DMS53 treated with DMSO at 0.1 percent for 48 hours (cell line): ENCODE measurements around the gene DHDDS.
"Not testable (repeated sequence)": the region's sequence is repeated elsewhere in the genome, so short reads cannot be mapped to it uniquely, and the experiment has no call there.

Experiments
- DNase-seq: peaks from one replicate; lab custom pipeline; 2025; ENCODE audit not compliant: unreplicated experiment; lab: John Stamatoyannopoulos, UW

DHDDS gene

DNA sequence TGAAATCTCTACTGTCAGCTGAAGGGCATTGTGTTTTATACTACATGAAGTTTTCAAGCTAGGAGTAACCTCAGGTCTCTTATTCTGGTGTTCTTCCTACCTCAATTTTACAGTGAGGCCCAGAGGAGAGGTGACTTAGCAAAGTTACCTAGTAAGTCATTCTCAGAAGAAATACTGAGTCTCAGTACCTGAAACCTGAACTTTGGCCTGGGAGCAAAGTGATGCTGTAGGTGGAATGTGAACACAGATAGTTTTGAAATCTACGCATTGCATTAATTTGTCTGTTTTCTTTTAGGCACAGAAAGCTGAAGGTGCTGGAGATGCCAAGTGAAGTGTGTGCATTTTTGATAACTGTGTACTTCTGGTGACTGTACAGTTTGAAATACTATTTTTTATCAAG, 42.7 kb downstream of the DHDDS start:
- DNase-seq = no peak

GRCh38 chr1:26475989-26476388, 43.9 kb downstream of the DHDDS start:
- DNase-seq = no peak

DNA sequence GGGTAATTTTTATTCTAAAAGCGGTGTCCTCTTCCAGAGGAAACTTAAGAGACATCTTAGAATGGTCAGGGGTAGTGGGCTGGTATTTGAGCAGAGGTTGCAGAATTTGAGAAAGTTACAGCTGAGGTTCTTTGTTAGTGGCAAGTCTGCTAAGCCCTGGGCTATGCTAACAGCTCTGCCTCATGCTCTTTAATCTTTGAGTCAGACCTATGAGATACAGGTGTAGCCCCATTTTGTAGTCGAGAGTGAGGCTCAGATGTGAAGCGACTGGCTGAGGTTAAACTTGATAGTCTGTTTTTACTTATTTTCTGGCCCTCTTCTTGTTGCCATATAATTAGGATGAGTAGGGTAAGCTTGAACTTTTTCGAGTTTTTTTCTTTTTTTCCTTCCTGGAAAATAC, 44.8 kb downstream of the DHDDS start:
- no peak for DNase-seq

GRCh38 chr1:26477446-26478152, 45.5 kb downstream of the DHDDS start:
- DNase-seq = no peak

GRCh38 chr1:26478159-26478558, 46.0 kb downstream of the DHDDS start:
- DNase-seq = no peak

- no peak for DNase-seq
Measured at GRCh38 chr1:26478988-26479387, 46.9 kb downstream of the DHDDS start.

DNA sequence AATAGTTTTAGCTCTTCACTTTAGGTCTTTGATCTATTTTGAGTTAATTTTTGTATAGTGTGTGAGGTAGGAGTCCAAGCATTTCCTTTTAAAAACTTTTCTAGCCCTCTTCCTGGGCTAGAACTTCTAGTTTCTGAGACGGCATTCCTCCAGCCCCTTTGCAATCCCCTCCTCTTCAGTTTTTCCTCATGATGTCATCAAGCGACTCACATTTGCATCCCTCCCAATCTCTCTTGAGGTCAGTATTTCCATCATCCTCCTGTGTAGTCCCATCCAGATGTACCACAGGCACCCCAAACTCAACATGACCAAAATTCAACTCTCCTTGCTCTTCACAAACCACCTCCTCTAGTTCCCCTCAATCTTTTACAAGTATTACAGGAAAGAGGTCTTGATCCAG, 50.8 kb downstream of the DHDDS start:
- DNase-seq = no peak

GRCh38 chr1:26483980-26484379, 51.9 kb downstream of the DHDDS start:
- no peak for DNase-seq

DNA sequence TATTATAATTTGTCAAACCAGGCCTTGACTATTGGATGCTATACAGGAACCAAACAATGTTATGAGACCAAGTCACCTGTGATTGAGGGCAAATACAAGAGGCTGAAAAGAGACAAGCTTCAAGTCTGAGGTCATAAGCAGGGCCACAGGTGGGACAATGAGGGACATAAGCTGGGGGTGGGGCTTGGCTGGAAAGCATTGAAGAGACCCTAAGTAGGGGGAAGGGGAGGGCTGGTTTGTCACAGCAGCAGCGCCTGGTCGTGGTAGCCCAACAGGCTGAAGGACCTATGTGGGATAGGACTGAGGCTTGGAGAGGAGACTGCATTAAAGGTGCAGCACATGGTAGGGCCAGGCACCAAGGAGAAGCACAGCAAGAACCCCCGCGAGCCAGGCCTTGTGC, 58.0 kb downstream of the DHDDS start:
- no peak for DNase-seq

GRCh38 chr1:26493267-26493666, 61.1 kb downstream of the DHDDS start:
- DNase-seq = no peak

GRCh38 chr1:26493938-26494337, 61.8 kb downstream of the DHDDS start:
- no peak for DNase-seq

- no peak for DNase-seq
Measured at GRCh38 chr1:26496861-26497260, 64.7 kb downstream of the DHDDS start.

- DNase-seq = no peak
Measured at GRCh38 chr1:26498894-26499293, 66.8 kb downstream of the DHDDS start.

DNA sequence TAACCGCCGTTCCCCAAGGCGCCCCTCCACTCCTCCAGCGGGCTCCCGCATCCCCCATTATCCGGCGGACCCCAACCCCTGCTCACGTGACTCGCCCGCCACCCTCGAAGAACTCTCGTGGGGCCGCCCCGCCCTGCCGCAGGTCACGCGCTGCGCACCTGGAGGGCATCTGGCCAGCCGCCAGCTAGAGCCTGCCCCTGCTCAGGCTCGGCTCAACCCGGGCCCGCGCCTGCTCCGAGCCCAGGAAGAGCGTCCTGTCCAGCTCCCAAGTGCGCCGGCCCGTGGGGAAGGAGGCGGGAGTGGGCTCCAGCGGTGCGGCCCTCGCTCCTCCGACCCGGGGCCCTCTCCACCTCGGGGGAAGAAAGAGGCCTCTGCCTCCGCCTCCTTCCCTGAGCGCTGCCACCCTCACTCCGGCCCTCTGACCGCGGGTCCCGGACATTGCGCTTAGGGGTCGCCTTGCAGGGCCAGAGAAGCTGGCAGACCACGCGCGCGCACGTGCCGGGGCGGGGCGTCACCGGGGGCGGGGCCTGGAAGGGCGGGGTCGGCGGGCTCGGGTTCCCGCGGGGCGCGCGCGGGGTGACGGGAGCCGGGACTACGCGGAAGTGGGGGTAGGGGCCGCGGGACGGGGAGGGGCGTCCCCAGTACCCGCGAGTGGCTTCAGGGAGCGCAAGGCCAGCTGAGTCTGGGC, 68.5 kb downstream of the DHDDS start:
- peak; percentile 82 for DNase-seq

DNA sequence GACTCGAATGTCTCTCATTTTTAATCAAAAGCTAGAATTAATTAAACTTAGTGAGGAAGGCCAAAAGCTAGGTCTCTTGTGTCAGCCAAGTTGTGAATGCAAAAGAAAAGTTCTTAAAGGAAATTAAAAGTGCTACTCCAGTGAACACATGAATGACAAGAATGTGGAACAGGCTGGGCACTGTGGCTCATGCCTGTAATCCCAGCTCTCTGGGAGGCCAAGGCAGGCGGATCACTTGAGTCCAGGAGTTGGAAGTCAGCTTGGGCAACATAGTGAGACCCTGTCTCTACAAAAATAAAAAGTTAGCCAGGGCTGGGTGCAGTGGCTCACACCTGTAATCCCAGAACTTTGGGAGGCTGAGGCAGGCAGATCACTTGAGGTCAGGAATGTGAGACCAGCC, 78.6 kb downstream of the DHDDS start:
- not testable (repeated sequence) for DNase-seq

DNA sequence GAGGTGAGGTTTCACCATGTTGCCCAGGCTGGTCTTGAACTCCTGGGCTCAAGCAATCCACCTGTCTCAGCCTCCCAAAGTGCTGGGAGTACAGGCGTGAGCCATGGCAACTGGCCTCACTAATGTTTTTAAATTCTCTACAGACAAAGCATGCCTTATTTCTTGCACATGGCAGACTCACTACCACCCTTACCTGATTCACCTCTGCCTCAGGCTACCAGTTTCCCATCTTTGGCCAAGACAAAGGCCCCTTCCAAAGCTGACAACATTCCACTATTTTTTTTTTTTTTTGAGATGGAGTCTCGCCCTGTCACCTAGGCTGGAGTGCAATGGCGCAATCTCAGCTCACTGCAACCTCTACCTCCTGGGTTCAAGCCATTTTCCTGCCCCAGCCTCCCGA, 83.7 kb downstream of the DHDDS start:
- DNase-seq = not testable (repeated sequence)

GRCh38 chr1:26516987-26517765, 85.1 kb downstream of the DHDDS start:
- DNase-seq = no peak

GRCh38 chr1:26517766-26518049, 85.6 kb downstream of the DHDDS start:
- no peak for DNase-seq

- DNase-seq = no peak
Measured at GRCh38 chr1:26518355-26518754, 86.2 kb downstream of the DHDDS start.

DNA sequence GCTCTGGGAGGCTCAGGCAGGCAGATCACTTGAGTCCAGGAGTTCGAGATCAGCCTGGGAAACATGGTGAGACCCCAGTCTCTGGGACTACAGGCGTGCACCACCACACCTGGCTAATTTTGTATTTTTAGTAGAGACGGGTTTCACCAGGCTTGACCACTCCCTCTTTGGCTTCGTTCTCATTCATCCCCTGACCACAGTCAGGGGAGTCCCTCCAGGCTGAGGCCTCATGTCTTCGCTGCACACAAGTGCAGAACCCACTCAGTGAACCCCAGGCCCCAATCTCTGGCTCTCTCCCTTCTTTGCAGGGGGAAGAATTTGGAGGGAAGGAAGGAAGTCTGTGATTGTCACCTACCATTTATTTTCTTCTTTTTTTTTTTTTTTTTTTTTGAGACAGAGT, 88.2 kb downstream of the DHDDS start:
- no peak for DNase-seq
